HG03442 (cell line): Measurements from ENCODE around the gene CEACAM6.
A peak's percentile ranks its signal among the peaks of the same experiment; 100 is the strongest.
"Not testable (repeated sequence)": the region's sequence is repeated elsewhere in the genome, so short reads cannot be mapped to it uniquely, and the experiment has no call there.

Experiments used
- ATAC-seq: cut with Tn5 transposase; IDR thresholded peaks from one replicate; pipeline ENCODE4 v1.9.1; 2021; ENCODE audit warnings: mild to moderate bottlenecking, moderate library complexity; ENCODE audit not compliant: unreplicated experiment

Gene CEACAM6

GRCh38 chr19:41755328-41755913, at the start of gene CEACAM6:
CEACAM6 (plus strand) TSS chr19:41755530; CDS start chr19:41755639, 109 bp downstream.
- ATAC-seq: no peak

GRCh38 chr19:41706741-41707501, 48.4 kb upstream of the CEACAM6 start:
- ATAC-seq: peak; percentile 43

- no peak for ATAC-seq
Observed at GRCh38 chr19:41707502-41707812, 47.9 kb upstream of the CEACAM6 start.

GRCh38 chr19:41707871-41708371, 47.4 kb upstream of the CEACAM6 start:
- ATAC-seq: no peak

- ATAC-seq: no peak
Observed at GRCh38 chr19:41708481-41708880, 46.8 kb upstream of the CEACAM6 start, which contains the start of gene CEACAM5. CEACAM5 (plus strand) TSS chr19:41708626; CDS start chr19:41708732, 106 bp downstream.

- ATAC-seq: not testable (repeated sequence)
Observed at GRCh38 chr19:41709516-41709915, 45.8 kb upstream of the CEACAM6 start.

GRCh38 chr19:41709951-41710645, 45.2 kb upstream of the CEACAM6 start:
- ATAC-seq: no peak

- no peak for ATAC-seq
Observed at GRCh38 chr19:41711376-41712261, 43.7 kb upstream of the CEACAM6 start.

GRCh38 chr19:41714598-41714997, 40.7 kb upstream of the CEACAM6 start:
- ATAC-seq: no peak

- no peak for ATAC-seq
Observed at GRCh38 chr19:41718761-41719160, 36.6 kb upstream of the CEACAM6 start.

GRCh38 chr19:41720103-41720502, 35.2 kb upstream of the CEACAM6 start:
- ATAC-seq: no peak

GRCh38 chr19:41726493-41726892, 28.8 kb upstream of the CEACAM6 start:
- ATAC-seq: no peak

- no peak for ATAC-seq
Observed at GRCh38 chr19:41734156-41734555, 21.2 kb upstream of the CEACAM6 start.

GRCh38 chr19:41734585-41734984, 20.7 kb upstream of the CEACAM6 start:
- ATAC-seq: no peak

GRCh38 chr19:41735071-41735600, 20.2 kb upstream of the CEACAM6 start:
- ATAC-seq: no peak

- no peak for ATAC-seq
Observed at GRCh38 chr19:41739361-41739760, 16.0 kb upstream of the CEACAM6 start.

GRCh38 chr19:41740415-41741243, 14.7 kb upstream of the CEACAM6 start:
- no peak for ATAC-seq

GRCh38 chr19:41741244-41741554, 14.1 kb upstream of the CEACAM6 start:
- ATAC-seq: no peak

- ATAC-seq: no peak
Observed at GRCh38 chr19:41744850-41745249, 10.5 kb upstream of the CEACAM6 start.

GRCh38 chr19:41745756-41746155, 9.6 kb upstream of the CEACAM6 start:
- ATAC-seq: no peak
